ENCODE measurements around the gene C9orf50. TPM values are rescaled to one million over a fixed set of nuclear protein-coding genes. Genes with fewer than 3 reads are reported as not detected.

C9orf50 gene
- total RNA-seq, 1 donor, result not detected

DNA sequence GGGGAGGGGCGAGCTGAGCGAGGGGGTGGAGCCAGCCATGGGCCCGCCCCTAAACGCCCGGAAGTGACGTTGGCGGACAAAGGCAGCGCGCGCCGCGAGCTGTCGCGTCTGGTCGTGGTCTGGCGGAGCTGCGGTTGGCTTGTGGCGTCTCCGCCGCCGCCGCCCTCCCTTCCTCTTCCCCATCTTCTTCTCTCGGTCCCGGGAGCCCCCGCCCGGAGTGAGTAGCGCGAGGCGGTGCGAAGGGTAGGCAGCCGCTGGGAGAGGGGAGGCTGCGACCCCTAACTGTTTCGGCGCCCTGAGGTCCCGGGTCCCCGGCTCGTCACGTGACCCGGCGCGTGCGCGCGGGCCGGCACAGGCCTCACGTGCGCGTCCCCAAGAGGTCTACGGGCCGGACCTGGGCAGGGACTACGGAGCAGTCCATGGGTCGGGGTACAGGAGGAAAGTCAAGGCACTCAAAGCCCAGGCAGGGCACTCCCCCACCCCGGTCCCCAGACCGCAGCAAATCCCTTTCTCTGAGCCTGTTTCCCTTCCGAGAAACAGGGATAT, 5.3 kb upstream of the C9orf50 start, which contains the start of gene NTMT1:
Gene NTMT1 (plus strand): TSS at position 85 of the 546 bp plus-strand sequence. CDS start 6,541 bp downstream, outside the sequence.
- TF ChIP-seq, protein P1, sequence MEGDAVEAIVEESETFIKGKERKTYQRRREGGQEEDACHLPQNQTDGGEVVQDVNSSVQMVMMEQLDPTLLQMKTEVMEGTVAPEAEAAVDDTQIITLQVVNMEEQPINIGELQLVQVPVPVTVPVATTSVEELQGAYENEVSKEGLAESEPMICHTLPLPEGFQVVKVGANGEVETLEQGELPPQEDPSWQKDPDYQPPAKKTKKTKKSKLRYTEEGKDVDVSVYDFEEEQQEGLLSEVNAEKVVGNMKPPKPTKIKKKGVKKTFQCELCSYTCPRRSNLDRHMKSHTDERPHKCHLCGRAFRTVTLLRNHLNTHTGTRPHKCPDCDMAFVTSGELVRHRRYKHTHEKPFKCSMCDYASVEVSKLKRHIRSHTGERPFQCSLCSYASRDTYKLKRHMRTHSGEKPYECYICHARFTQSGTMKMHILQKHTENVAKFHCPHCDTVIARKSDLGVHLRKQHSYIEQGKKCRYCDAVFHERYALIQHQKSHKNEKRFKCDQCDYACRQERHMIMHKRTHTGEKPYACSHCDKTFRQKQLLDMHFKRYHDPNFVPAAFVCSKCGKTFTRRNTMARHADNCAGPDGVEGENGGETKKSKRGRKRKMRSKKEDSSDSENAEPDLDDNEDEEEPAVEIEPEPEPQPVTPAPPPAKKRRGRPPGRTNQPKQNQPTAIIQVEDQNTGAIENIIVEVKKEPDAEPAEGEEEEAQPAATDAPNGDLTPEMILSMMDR (IDR thresholded peaks at IDR 0.05; ENCODE audit: insufficient read depth, low read depth, low read length), result no peak
- DNase-seq (ENCODE audit: low read depth), result peak; percentile 87

DNA sequence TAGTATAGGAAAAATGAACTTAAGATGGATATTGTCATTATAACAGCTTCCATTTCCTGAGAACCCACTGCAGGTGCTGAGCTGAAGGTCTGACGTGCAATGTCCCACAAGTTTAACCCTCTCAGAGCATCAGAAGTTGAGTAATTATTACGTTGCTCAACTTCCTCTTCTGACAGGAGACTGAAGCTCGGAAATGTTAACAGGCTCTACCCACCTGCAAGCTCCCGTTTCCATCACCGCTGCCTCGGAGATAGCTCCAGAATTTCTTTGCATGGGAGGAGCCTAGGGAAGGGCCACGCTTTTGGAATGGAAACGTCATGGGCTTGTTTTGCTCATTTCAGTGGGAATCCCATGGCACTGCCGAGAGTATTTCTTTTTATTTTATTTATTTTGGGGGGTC, 4.0 kb upstream of the C9orf50 start:
- peak overlapping the region; percentile 82 for H3K4me3 ChIP-seq (ENCODE audit: low read depth, low read length)
- peak; percentile 70 for DNase-seq (ENCODE audit: low read depth)
- TF ChIP-seq, protein P1 (IDR thresholded peaks at IDR 0.05; ENCODE audit: insufficient read depth, low read depth, low read length), result no peak

More for the DNA sequence above, 5.3 kb upstream of the C9orf50 start, which contains the start of gene NTMT1:
- peak within 1 kb of the TSS; percentile 82 for H3K4me3 ChIP-seq (ENCODE audit: low read depth, low read length)

DNA sequence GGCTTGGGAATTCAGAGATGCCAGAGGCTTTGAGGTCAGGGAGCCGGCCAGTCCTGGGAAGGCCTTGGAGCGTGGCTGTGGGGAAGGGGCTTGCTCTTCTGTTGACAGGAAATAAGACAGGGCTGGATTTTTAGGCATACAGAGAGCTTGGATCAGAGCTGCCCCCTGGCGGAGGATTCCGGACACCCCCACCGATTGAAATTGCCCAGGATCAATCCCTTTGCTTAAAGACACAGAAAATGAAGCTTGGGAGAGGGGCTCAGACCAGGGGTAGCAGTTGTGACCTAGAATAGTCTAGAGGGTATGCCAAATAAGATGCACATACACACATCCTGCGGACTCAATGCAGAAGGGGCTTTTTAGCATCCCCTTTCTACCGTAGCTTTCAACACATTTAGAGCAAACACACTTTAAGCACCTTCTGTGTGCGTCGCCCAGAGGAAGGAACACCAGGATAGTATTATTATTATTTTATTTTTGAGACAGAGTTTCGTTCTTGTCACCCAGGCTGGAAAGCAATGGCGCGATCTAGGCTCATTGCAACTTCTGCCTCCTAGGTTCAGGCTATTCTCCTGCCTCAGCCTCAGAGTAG, 3.4 kb upstream of the C9orf50 start:
- DNase-seq (ENCODE audit: low read depth), result peak; percentile 59
- TF ChIP-seq, protein P1 (IDR thresholded peaks at IDR 0.05; ENCODE audit: insufficient read depth, low read depth, low read length), result peak; percentile 89
- H3K4me3 ChIP-seq (ENCODE audit: low read depth, low read length), result no peak overlapping the region

DNA sequence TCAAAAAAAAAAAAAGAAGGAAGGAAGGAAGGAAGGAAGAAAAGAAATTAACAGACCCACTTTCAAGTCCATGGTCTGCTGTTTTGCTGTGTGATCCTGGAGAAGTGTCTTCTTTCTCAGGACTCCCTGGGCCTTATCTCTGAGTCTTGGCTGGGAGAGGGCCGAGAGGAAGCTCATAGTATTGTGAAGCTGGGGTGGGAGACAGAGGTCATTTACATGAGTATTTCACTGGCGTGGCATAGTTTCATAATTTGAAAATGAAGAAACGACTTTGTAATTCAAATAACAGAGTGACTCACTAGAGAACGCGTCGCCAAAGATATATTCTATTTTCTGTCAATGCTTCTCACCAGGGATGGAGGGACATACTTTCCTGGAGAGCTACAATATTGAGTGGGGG, 2.4 kb upstream of the C9orf50 start:
- peak; percentile 35 for DNase-seq (ENCODE audit: low read depth)
- TF ChIP-seq, protein P1 (IDR thresholded peaks at IDR 0.05; ENCODE audit: insufficient read depth, low read depth, low read length), result no peak
- no peak overlapping the region for H3K4me3 ChIP-seq (ENCODE audit: low read depth, low read length)

DNA sequence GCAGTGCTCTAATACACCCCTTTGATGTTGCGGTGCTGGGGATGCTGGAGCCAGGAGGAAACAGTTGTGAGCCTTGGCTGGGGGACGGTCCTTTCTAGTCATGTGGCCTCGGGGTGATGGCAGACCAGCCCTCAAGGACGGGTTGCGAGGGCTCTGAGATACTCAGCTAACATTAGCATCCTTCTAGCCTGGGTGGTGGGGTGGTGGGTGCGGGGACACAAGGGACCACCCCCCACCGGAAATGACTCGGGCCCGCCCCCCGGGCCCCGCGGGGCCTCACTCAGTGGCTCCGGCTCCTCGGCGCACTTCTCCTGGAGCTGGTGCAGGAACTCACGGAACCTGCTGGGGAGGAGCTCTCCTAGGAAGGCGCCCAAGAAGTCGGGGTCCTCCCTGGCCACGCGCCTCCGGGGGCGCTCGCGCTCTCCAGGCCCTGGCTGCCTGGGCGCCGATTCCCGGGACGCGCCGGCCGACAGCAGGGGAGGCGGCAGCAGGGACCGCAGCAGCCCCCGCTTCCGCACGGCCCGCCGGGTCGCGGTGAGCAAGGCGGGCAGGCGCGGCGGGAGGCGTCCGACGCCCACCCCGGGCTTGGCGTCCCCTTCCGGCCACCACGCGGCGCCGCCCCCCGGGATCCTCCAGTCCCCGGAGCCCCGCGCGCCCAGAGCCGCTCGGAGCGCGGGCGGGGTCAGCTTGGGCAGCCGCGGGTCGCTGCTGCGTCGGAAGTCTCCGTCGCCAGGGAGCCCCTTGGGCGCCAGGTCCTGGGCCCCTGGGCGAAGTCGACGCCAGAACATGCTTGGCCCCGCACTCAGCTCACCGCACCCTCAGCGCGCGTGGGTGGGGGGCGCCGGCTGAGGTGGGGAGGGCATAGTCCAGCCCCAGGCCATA, 873 bp downstream of the C9orf50 start:
- TF ChIP-seq, protein P1 (IDR thresholded peaks at IDR 0.05; ENCODE audit: insufficient read depth, low read depth, low read length), result no peak
- peak overlapping the region; percentile 59 for H3K4me3 ChIP-seq (ENCODE audit: low read depth, low read length)
- no peak for DNase-seq (ENCODE audit: low read depth)

DNA sequence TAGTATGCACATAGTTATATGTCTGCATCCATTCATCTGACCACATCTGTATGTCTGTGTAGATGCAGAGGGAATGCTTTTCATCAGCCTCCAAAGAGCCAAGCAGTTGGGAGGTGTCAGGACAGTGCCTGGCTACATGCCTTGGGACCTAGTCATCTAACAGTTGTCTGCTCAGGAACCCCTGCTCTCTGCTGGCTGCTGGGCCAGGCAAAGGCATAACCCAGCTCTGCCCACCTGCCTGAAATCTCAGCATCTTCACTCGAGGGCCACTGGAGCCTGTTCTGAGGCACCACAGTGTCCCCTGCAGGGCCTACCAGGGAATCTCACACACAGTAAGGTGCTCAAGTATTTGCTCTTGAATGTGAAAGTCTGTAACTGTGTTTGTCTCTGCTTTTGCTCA, 3.7 kb downstream of the C9orf50 start:
- TF ChIP-seq, protein P1 (IDR thresholded peaks at IDR 0.05; ENCODE audit: insufficient read depth, low read depth, low read length), result peak; percentile 71
- no peak overlapping the region for H3K4me3 ChIP-seq (ENCODE audit: low read depth, low read length)
- peak; percentile 67 for DNase-seq (ENCODE audit: low read depth)

All from fibroblast of villous mesenchyme (primary cell).